ENCODE data around the gene CDKAL1.

CDKAL1 gene

GRCh38 chr6:20626165-20626564 is 91.9 kb downstream of the CDKAL1 start:
- H3K4me3 ChIP-seq (ENCODE audit: low read length): no peak overlapping the region
- no peaks in the 10 kb centered on the region for H3F3A ChIP-seq (ENCODE audit: insufficient read depth, low read length)
- no peaks in the 10 kb centered on the region for H3K36me3 ChIP-seq (replicated peaks; ENCODE audit: insufficient read depth, low read length)
- H3K4me2 ChIP-seq (ENCODE audit: low read depth, low read length): no peak overlapping the region
- H3K27ac ChIP-seq (ENCODE audit: low read length): no peak overlapping the region
- no peak for DNase-seq
- H3K4me1 ChIP-seq (ENCODE audit: low read length): no peaks in the 10 kb centered on the region
- H3K27me3 ChIP-seq (replicated peaks; ENCODE audit: insufficient read depth, low read length): no peaks in the 10 kb centered on the region
- TF ChIP-seq CTCF (IDR thresholded peaks at IDR 0.05; ENCODE audit: low read length) (no peak), EZH2 (optimal IDR thresholded peaks at IDR 0.05; ENCODE audit: low read depth, low read length) (no peak), EZH2phosphoT487 (IDR thresholded peaks at IDR 0.05; ENCODE audit: low read length) (no peak)
- H3K79me2 ChIP-seq (ENCODE audit: low read length): 0 out of 2 replicates have a peak, but pooled peaks cover 7% of the 10 kb centered on the region
- H3K9me2 ChIP-seq (replicated peaks; ENCODE audit: insufficient read depth, low read length): no peaks in the 10 kb centered on the region
- H3K9ac ChIP-seq (ENCODE audit: low read length): no peak overlapping the region
- H2AFZ ChIP-seq (ENCODE audit: low read length): no peak overlapping the region
- H4K20me1 ChIP-seq (ENCODE audit: insufficient read depth, low read length): no peaks in the 10 kb centered on the region
- H3K9me3 ChIP-seq (replicated peaks; ENCODE audit: insufficient read depth, low read length): no peaks in the 10 kb centered on the region

- Histone ChIP-seq H3K9me3 (replicated peaks; ENCODE audit: insufficient read depth, low read length) (no peaks in the 10 kb centered on the region), H3K4me1 (ENCODE audit: low read length) (no peaks in the 10 kb centered on the region), H4K20me1 (ENCODE audit: insufficient read depth, low read length) (no peaks in the 10 kb centered on the region), H3K27me3 (replicated peaks; ENCODE audit: insufficient read depth, low read length) (no peaks in the 10 kb centered on the region), H3K9ac (ENCODE audit: low read length) (no peak overlapping the region), H3K79me2 (ENCODE audit: low read length) (peaks cover 17% of the 10 kb centered on the region; the same call in 1 of the 2 replicates), H3F3A (ENCODE audit: insufficient read depth, low read length) (no peaks in the 10 kb centered on the region), H2AFZ (ENCODE audit: low read length) (no peak overlapping the region), H3K36me3 (replicated peaks; ENCODE audit: insufficient read depth, low read length) (no peaks in the 10 kb centered on the region), H3K27ac (ENCODE audit: low read length) (no peak overlapping the region), H3K9me2 (replicated peaks; ENCODE audit: insufficient read depth, low read length) (no peaks in the 10 kb centered on the region), H3K4me2 (ENCODE audit: low read depth, low read length) (no peak overlapping the region), H3K4me3 (ENCODE audit: low read length) (no peak overlapping the region)
- no peak for DNase-seq
- TF ChIP-seq EZH2phosphoT487 (IDR thresholded peaks at IDR 0.05; ENCODE audit: low read length): no peak
- TF ChIP-seq CTCF (IDR thresholded peaks at IDR 0.05; ENCODE audit: low read length): no peak
- TF ChIP-seq EZH2 (optimal IDR thresholded peaks at IDR 0.05; ENCODE audit: low read depth, low read length): no peak
Observed at GRCh38 chr6:20629509-20629908, 95.3 kb downstream of the CDKAL1 start.

- H3K4me3 ChIP-seq (ENCODE audit: low read length): no peak overlapping the region
- DNase-seq: no peak
- H3K27ac ChIP-seq (ENCODE audit: low read length): no peak overlapping the region
- H3K79me2 ChIP-seq (ENCODE audit: low read length): peaks cover 17% of the 10 kb centered on the region; the same call in 1 of the 2 replicates
- H2AFZ ChIP-seq (ENCODE audit: low read length): no peak overlapping the region
- H3K9me2 ChIP-seq (replicated peaks; ENCODE audit: insufficient read depth, low read length): no peaks in the 10 kb centered on the region
- H3F3A ChIP-seq (ENCODE audit: insufficient read depth, low read length): no peaks in the 10 kb centered on the region
- no peaks in the 10 kb centered on the region for H4K20me1 ChIP-seq (ENCODE audit: insufficient read depth, low read length)
- H3K36me3 ChIP-seq (replicated peaks; ENCODE audit: insufficient read depth, low read length): no peaks in the 10 kb centered on the region
- no peaks in the 10 kb centered on the region for H3K4me1 ChIP-seq (ENCODE audit: low read length)
- no peak for TF ChIP-seq EZH2 (optimal IDR thresholded peaks at IDR 0.05; ENCODE audit: low read depth, low read length)
- TF ChIP-seq CTCF (IDR thresholded peaks at IDR 0.05; ENCODE audit: low read length): no peak
- TF ChIP-seq EZH2phosphoT487 (IDR thresholded peaks at IDR 0.05; ENCODE audit: low read length): no peak
- no peak overlapping the region for H3K4me2 ChIP-seq (ENCODE audit: low read depth, low read length)
- H3K9me3 ChIP-seq (replicated peaks; ENCODE audit: insufficient read depth, low read length): no peaks in the 10 kb centered on the region
- no peaks in the 10 kb centered on the region for H3K27me3 ChIP-seq (replicated peaks; ENCODE audit: insufficient read depth, low read length)
- H3K9ac ChIP-seq (ENCODE audit: low read length): no peak overlapping the region
Observed at GRCh38 chr6:20630136-20630535, 95.9 kb downstream of the CDKAL1 start.
